ENCODE data around the gene PEX11A. TPM values are rescaled to one million over a fixed set of nuclear protein-coding genes. Genes with fewer than 3 reads are reported as not detected.

Gene PEX11A
- total RNA-seq, 1 donor from 2014 or later: 1.0 TPM

GRCh38 chr15:89662893-89663626 is 27.5 kb downstream of the PEX11A start:
- H3K27me3 Mint-ChIP-seq (ENCODE audit: low read depth): peaks cover 48% of the 10 kb centered on the region
- no peak for DNase-seq (ENCODE audit: low spot score)
- H3K27ac Mint-ChIP-seq: no peak overlapping the region
- no peaks in the 10 kb centered on the region for H3K36me3 Mint-ChIP-seq (ENCODE audit: low read depth)
- no peak overlapping the region for H3K4me3 Mint-ChIP-seq (ENCODE audit: low read depth)
- intact Hi-C loops (cut with micrococcal nuclease): no loop called here
- no peaks in the 10 kb centered on the region for H3K9me3 Mint-ChIP-seq
- peaks cover 5% of the 10 kb centered on the region for H3K4me1 Mint-ChIP-seq (ENCODE audit: low read depth)

GRCh38 chr15:89660556-89660955 is 30.0 kb downstream of the PEX11A start:
- intact Hi-C loops (cut with micrococcal nuclease): no loop called here
- no peaks in the 10 kb centered on the region for H3K36me3 Mint-ChIP-seq (ENCODE audit: low read depth)

GRCh38 chr15:89659295-89659694 is 31.3 kb downstream of the PEX11A start:
- intact Hi-C loops (cut with micrococcal nuclease): no loop called here
- H3K9me3 Mint-ChIP-seq: no peaks in the 10 kb centered on the region
- H3K4me3 Mint-ChIP-seq (ENCODE audit: low read depth): no peak overlapping the region
- peaks cover 4% of the 10 kb centered on the region for H3K36me3 Mint-ChIP-seq (ENCODE audit: low read depth)
- H3K27me3 Mint-ChIP-seq (ENCODE audit: low read depth): peaks cover 54% of the 10 kb centered on the region
- DNase-seq (ENCODE audit: low spot score): no peak
- peaks cover 24% of the 10 kb centered on the region for H3K4me1 Mint-ChIP-seq (ENCODE audit: low read depth)
- no peak overlapping the region for H3K27ac Mint-ChIP-seq

More at GRCh38 chr15:89660556-89660955, 30.0 kb downstream of the PEX11A start:
- Mint-ChIP-seq H3K4me3 (ENCODE audit: low read depth) (no peak overlapping the region), H3K4me1 (ENCODE audit: low read depth) (peaks cover 18% of the 10 kb centered on the region), H3K27ac (no peak overlapping the region), H3K9me3 (no peaks in the 10 kb centered on the region), H3K27me3 (ENCODE audit: low read depth) (peaks cover 55% of the 10 kb centered on the region)
- DNase-seq (ENCODE audit: low spot score): no peak

DNA sequence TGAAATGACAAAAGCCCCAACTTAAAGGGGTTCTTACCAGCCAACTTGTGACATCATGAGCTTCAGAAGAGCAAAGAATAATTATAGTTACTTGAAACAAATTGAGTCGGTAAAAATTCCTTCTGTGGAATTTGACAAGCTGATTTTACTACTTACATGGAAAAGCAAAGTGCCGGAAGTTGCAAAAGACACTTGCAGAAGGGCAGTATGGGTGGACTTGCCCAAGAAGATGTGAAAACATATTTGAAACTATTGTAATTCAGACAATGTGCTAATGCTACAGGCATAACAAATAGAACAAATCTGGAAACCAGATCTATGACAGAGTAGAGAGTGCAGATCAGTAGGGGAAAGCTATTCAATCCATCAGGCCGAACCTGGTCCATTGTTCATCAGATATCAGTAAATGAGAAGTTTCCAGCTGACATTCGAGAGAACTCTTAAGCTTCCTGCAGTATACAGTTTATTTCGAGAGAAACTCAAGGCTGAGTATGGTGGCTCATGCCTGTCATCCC is 32.8 kb downstream of the PEX11A start:
- no peaks in the 10 kb centered on the region for H3K9me3 Mint-ChIP-seq
- peaks cover 25% of the 10 kb centered on the region for H3K4me1 Mint-ChIP-seq (ENCODE audit: low read depth)
- intact Hi-C loops (cut with micrococcal nuclease): no loop called here
- H3K27ac Mint-ChIP-seq: no peak overlapping the region
- peaks cover 61% of the 10 kb centered on the region for H3K27me3 Mint-ChIP-seq (ENCODE audit: low read depth)
- no peak overlapping the region for H3K4me3 Mint-ChIP-seq (ENCODE audit: low read depth)
- H3K36me3 Mint-ChIP-seq (ENCODE audit: low read depth): peaks cover 4% of the 10 kb centered on the region
- no peak for DNase-seq (ENCODE audit: low spot score)

DNA sequence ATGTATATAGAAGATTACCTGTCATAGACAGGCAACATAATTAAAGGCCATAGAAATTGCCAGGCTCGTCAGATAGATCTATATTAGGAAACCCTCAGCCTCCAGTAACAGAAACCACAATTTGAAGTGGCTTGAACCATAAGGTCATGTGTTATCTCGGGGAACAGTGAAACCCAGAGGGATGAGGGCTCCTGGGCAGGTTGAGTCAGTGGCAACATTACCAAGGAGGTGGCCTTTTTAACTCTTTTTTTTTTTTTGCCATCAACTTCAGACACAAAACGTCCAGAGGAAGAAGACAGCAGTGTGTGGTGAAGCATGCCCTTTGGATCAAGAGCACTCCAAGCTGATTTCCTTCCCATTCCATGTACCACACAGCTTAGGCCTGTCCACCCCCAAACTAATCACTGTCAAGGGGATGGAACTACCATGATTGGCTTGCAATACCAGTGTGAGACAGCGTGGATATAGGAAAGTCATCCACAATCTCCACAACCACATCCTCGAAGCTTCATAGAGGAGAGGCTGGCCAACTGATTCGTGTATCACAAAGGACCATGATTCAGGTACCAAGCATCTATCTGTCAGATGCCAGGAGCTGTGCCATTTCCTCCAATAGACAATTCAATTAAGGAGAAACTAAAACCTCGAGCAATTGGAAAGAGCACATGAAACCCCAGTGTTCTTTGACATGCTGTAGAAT is 34.3 kb downstream of the PEX11A start:
- H3K4me1 Mint-ChIP-seq (ENCODE audit: low read depth): peaks cover 25% of the 10 kb centered on the region
- peaks cover 4% of the 10 kb centered on the region for H3K36me3 Mint-ChIP-seq (ENCODE audit: low read depth)
- intact Hi-C loops (cut with micrococcal nuclease): no loop called here
- peaks cover 56% of the 10 kb centered on the region for H3K27me3 Mint-ChIP-seq (ENCODE audit: low read depth)
- peak overlapping the region; percentile 70 for H3K4me3 Mint-ChIP-seq (ENCODE audit: low read depth)
- H3K27ac Mint-ChIP-seq: peak overlapping the region; percentile 78
- no peaks in the 10 kb centered on the region for H3K9me3 Mint-ChIP-seq
- DNase-seq (ENCODE audit: low spot score): no peak

- Mint-ChIP-seq H3K36me3 (ENCODE audit: low read depth) (peaks cover 4% of the 10 kb centered on the region), H3K27ac (peak within 1 kb of the TSS; percentile 78), H3K4me1 (ENCODE audit: low read depth) (peaks cover 25% of the 10 kb centered on the region), H3K4me3 (ENCODE audit: low read depth) (peak within 1 kb of the TSS; percentile 71), H3K27me3 (ENCODE audit: low read depth) (peaks cover 47% of the 10 kb centered on the region), H3K9me3 (no peaks in the 10 kb centered on the region)
- intact Hi-C loops (cut with micrococcal nuclease): no loop called here
- no peak for DNase-seq (ENCODE audit: low spot score)
Observed at GRCh38 chr15:89654847-89655805, 35.4 kb downstream of the PEX11A start, which contains the start of gene KIF7. Gene KIF7 (minus strand): TSS chr15:89655467. CDS start chr15:89652930, 2,537 bp downstream.

DNA sequence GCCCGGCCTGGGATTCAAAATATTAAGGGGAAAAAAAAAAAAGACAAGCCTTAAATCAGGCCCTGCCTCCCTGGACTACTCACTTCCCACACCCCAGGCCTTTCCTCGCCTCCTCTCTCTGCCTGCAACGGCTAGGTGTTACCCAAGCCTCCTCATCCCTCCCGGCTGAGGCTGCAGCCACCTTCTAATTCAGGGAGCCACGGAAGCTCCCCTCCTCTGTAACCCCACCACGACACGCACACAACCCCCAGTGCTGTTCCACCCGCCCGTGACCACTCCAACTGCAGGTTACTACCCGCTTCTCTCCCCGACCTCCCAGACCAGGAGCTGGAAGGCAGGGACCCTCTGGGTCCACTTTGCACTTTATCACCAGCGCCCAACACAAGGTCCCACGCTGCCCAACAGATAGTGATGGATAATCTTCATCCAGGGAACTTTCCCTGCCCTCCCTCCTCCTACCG is 36.2 kb downstream of the PEX11A start:
- no peaks in the 10 kb centered on the region for H3K9me3 Mint-ChIP-seq
- peaks cover 4% of the 10 kb centered on the region for H3K36me3 Mint-ChIP-seq (ENCODE audit: low read depth)
- peaks cover 42% of the 10 kb centered on the region for H3K27me3 Mint-ChIP-seq (ENCODE audit: low read depth)
- H3K27ac Mint-ChIP-seq: no peak overlapping the region
- peaks cover 25% of the 10 kb centered on the region for H3K4me1 Mint-ChIP-seq (ENCODE audit: low read depth)
- no peak for DNase-seq (ENCODE audit: low spot score)
- peak overlapping the region; percentile 71 for H3K4me3 Mint-ChIP-seq (ENCODE audit: low read depth)
- intact Hi-C loops (cut with micrococcal nuclease): no loop called here

DNA sequence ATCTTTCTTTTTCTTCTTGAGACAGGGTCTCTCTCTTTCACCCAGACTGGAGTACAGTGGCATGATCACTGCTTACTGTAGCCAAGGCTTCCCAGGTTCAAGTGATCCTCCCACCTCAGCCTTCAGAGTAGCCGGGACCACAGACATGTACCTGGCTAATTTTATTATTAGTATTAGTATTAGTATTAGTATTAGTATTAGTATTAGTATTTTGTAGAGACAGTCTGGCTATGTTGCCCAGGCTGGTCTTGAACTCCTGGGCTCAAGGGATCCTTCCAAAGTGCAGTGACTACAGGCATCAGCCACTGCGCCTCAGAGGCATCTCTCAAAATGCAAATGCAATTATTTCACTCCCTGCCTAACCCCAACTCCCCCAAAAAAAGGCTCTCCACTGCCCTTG is 37.0 kb downstream of the PEX11A start:
- intact Hi-C loops (cut with micrococcal nuclease): no loop called here

DNA sequence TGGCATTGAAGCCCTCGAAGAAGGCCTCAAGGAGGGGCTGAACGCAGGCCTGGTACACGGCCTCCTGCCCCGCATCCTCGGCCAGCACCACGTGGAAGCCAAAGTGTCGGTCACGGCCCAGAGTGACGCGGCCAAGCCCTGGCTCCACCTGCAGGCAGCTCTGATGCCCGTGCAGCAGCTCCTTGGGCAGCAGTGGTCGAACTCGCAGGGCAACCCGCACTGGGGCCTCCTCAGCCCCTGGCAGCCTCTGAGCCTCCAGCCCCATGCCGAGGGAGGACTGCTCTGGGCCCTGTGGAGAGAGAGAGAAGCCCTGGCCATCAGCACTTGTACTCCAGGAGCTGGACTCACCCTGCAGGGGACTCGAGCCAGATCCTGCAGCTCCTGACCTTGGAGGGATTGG is 37.9 kb downstream of the PEX11A start:
- Mint-ChIP-seq H3K4me3 (ENCODE audit: low read depth) (no peak overlapping the region), H3K27ac (no peak overlapping the region), H3K36me3 (ENCODE audit: low read depth) (peaks cover 4% of the 10 kb centered on the region), H3K4me1 (ENCODE audit: low read depth) (peaks cover 20% of the 10 kb centered on the region), H3K9me3 (no peaks in the 10 kb centered on the region), H3K27me3 (ENCODE audit: low read depth) (peaks cover 29% of the 10 kb centered on the region)
- intact Hi-C loops (cut with micrococcal nuclease): no loop called here
- no peak for DNase-seq (ENCODE audit: low spot score)

More for the DNA sequence above, 37.0 kb downstream of the PEX11A start:
- peaks cover 4% of the 10 kb centered on the region for H3K36me3 Mint-ChIP-seq (ENCODE audit: low read depth)
- no peak for DNase-seq (ENCODE audit: low spot score)
- H3K27ac Mint-ChIP-seq: no peak overlapping the region
- peaks cover 20% of the 10 kb centered on the region for H3K4me1 Mint-ChIP-seq (ENCODE audit: low read depth)
- H3K4me3 Mint-ChIP-seq (ENCODE audit: low read depth): no peak overlapping the region
- H3K9me3 Mint-ChIP-seq: no peaks in the 10 kb centered on the region
- peaks cover 36% of the 10 kb centered on the region for H3K27me3 Mint-ChIP-seq (ENCODE audit: low read depth)

- no peak overlapping the region for H3K4me3 Mint-ChIP-seq (ENCODE audit: low read depth)
- peaks cover 20% of the 10 kb centered on the region for H3K4me1 Mint-ChIP-seq (ENCODE audit: low read depth)
- H3K27ac Mint-ChIP-seq: no peak overlapping the region
- intact Hi-C loops (cut with micrococcal nuclease): no loop called here
- peaks cover 4% of the 10 kb centered on the region for H3K36me3 Mint-ChIP-seq (ENCODE audit: low read depth)
- no peaks in the 10 kb centered on the region for H3K9me3 Mint-ChIP-seq
- H3K27me3 Mint-ChIP-seq (ENCODE audit: low read depth): peaks cover 28% of the 10 kb centered on the region
- DNase-seq (ENCODE audit: low spot score): no peak
Observed at GRCh38 chr15:89652131-89652530, 38.4 kb downstream of the PEX11A start.

DNA sequence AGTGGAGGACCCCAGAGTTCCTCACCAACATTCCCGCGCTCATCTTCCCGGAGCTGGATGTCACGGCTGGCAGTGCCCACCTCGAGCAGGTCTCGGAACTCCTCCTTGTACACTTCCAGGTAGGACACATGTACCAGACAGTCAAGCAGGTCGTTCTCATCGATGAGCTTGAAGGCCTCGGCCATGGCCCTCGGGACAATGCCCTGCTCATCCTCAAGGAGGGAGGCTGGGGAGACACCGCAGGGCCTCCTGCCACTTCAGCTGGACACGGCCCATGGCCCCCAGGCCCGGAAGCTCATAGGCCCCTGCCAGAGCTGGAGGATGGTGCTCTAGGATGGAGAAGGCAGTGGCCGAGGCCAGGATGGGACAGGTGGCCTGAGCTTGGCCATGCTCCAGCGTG is 40.8 kb downstream of the PEX11A start:
- intact Hi-C loops (cut with micrococcal nuclease): loop anchor here (10.0 kb wide), 1 partner anchor 55 kb away; no protein-coding TSS in a partner anchor
- H3K36me3 Mint-ChIP-seq (ENCODE audit: low read depth): peaks cover 3% of the 10 kb centered on the region
- H3K4me1 Mint-ChIP-seq (ENCODE audit: low read depth): peaks cover 5% of the 10 kb centered on the region
- peaks cover 17% of the 10 kb centered on the region for H3K27me3 Mint-ChIP-seq (ENCODE audit: low read depth)
- DNase-seq (ENCODE audit: low spot score): no peak
- no peak overlapping the region for H3K27ac Mint-ChIP-seq
- H3K4me3 Mint-ChIP-seq (ENCODE audit: low read depth): no peak overlapping the region
- no peaks in the 10 kb centered on the region for H3K9me3 Mint-ChIP-seq

DNA sequence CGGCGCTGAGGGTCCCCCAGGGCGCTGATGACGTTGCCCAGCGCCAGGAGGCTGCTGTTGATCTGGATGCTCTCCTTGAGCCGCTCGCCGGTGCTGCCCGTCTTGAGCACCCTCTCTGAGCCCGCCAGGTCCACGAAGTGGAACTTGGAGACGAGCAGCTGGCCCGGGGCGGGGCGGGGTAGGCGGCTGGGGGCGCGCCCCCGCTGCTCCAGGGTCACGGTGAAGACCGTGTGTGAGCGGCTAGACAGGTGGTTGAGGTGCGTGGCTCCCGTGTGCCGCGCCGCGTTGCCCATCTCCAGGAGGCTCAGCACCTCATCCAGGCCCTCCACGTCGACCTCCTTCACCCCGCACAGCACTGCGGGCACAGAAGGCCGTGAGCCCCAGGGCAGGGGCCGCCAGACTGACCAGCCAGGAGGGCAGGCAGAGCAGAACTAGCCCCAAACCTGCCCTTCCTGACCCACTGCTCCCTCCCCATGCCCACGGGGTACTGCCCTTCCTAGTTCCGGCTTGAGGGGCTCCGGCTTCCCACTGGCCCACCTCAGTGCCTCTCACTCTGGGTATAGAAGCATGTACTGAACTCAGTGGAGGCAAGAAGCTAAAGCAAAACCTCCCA is 41.4 kb downstream of the PEX11A start:
- Mint-ChIP-seq H3K4me1 (ENCODE audit: low read depth) (no peaks in the 10 kb centered on the region), H3K36me3 (ENCODE audit: low read depth) (no peaks in the 10 kb centered on the region), H3K27ac (no peak overlapping the region), H3K9me3 (no peaks in the 10 kb centered on the region), H3K4me3 (ENCODE audit: low read depth) (no peak overlapping the region), H3K27me3 (ENCODE audit: low read depth) (peaks cover 11% of the 10 kb centered on the region)
- no peak for DNase-seq (ENCODE audit: low spot score)
- intact Hi-C loops (cut with micrococcal nuclease): loop anchor here (10.0 kb wide), 1 partner anchor 56 kb away; no protein-coding TSS in a partner anchor

All from activated T-helper 2 cell treated with anti-CD3 and anti-CD28 coated beads, Interferon-gamma antibody, Interleukin-2, Interleukin-4, amounts not matched to agents 10 μg/mL and 5 μg/mL and 100 μg/mL, durations not matched to agents 14 hours and 24 hours and 36 hours (primary cell).